ENCODE results near the gene LDAH.

DNA sequence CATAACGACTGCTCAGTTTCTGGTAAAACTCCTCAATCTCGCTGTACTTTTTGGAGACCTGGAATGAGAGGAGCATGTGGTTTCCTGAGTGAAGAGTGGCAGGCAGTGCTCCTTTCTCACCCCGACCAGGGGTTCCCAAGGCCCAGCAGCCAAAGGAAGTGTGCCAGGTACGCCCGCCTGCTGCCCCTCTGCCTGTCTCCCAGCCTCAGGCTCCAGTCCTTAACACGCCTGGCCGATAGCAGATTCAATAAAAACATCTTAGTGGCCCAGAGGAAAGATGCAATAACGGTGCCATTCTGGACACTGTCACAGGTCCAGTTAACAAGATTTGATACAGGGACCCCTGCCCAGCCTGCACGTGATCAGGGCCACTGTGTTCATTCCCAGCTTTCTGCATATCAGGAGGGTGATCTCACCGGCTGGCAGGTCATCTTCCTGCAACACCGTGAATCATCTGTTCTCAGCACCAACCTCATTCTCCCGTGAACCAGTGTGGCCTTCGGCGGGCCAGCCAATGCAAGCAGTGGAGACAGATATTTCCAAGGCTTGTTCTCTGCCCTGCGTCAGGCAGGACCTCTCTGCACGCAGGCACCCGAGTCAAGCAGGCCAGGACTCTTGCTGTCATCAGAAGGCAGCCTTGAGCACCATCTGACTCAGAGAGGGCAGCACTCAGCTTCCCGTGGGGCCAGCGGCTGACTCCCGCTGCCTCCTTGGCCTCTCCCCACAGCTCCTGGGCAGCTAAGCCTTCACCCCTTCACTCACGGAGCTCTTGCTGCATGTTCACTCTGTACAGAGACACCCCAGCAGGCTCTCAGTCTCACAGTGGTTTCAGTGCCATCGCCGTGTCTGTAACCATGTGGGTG lies 181.5 kb downstream of the LDAH start:
- peak in 2 of 4 donors; percentile 97 to 98 for TF ChIP-seq EP300 (IDR thresholded peaks at IDR 0.05)
- TF ChIP-seq, protein P1, sequence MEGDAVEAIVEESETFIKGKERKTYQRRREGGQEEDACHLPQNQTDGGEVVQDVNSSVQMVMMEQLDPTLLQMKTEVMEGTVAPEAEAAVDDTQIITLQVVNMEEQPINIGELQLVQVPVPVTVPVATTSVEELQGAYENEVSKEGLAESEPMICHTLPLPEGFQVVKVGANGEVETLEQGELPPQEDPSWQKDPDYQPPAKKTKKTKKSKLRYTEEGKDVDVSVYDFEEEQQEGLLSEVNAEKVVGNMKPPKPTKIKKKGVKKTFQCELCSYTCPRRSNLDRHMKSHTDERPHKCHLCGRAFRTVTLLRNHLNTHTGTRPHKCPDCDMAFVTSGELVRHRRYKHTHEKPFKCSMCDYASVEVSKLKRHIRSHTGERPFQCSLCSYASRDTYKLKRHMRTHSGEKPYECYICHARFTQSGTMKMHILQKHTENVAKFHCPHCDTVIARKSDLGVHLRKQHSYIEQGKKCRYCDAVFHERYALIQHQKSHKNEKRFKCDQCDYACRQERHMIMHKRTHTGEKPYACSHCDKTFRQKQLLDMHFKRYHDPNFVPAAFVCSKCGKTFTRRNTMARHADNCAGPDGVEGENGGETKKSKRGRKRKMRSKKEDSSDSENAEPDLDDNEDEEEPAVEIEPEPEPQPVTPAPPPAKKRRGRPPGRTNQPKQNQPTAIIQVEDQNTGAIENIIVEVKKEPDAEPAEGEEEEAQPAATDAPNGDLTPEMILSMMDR (IDR thresholded peaks at IDR 0.05), result no peak
- no peak for TF ChIP-seq POLR2A (IDR thresholded peaks at IDR 0.05)

Measured in sigmoid colon (tissue), 4 donors.